Measurements from ENCODE around the gene SAMD8.
"Not testable (repeated sequence)": the region's sequence is repeated elsewhere in the genome, so short reads cannot be mapped to it uniquely, and the experiment has no call there.

Gene SAMD8

GRCh38 chr10:75104842-75105241 is 6.6 kb upstream of the SAMD8 start:
- H3K9me3 ChIP-seq: no peaks in the 10 kb centered on the region
- H3K27me3 ChIP-seq: no peaks in the 10 kb centered on the region
- no peak for TF ChIP-seq CTCF (IDR thresholded peaks at IDR 0.05; ENCODE audit: low read depth, low read length)
- H3K4me3 ChIP-seq (ENCODE audit: low read depth, low read length): no peak overlapping the region
- no peak for DNase-seq
- H3K4me1 ChIP-seq: no peaks in the 10 kb centered on the region
- H3K36me3 ChIP-seq: no peaks in the 10 kb centered on the region

- Histone ChIP-seq H3K36me3 (no peaks in the 10 kb centered on the region), H3K4me1 (no peaks in the 10 kb centered on the region), H3K27me3 (no peaks in the 10 kb centered on the region), H3K9me3 (no peaks in the 10 kb centered on the region), H3K4me3 (ENCODE audit: low read depth, low read length) (no peak overlapping the region)
- TF ChIP-seq CTCF (IDR thresholded peaks at IDR 0.05; ENCODE audit: low read depth, low read length): no peak
- DNase-seq: no peak
Observed at GRCh38 chr10:75105576-75106197, 5.8 kb upstream of the SAMD8 start.

GRCh38 chr10:75106242-75106641 is 5.2 kb upstream of the SAMD8 start:
- H3K9me3 ChIP-seq: no peaks in the 10 kb centered on the region
- H3K27me3 ChIP-seq: no peaks in the 10 kb centered on the region
- no peaks in the 10 kb centered on the region for H3K36me3 ChIP-seq
- DNase-seq: no peak
- TF ChIP-seq CTCF (IDR thresholded peaks at IDR 0.05; ENCODE audit: low read depth, low read length): no peak
- H3K4me3 ChIP-seq (ENCODE audit: low read depth, low read length): no peak overlapping the region
- H3K4me1 ChIP-seq: no peaks in the 10 kb centered on the region

GRCh38 chr10:75106891-75107290 is 4.6 kb upstream of the SAMD8 start:
- not testable (repeated sequence) for DNase-seq; H3K27me3 ChIP-seq; H3K36me3 ChIP-seq; H3K4me1 ChIP-seq; H3K4me3 ChIP-seq (ENCODE audit: low read depth, low read length); H3K9me3 ChIP-seq

- no peak for DNase-seq
- Histone ChIP-seq H3K27me3 (no peaks in the 10 kb centered on the region), H3K36me3 (no peaks in the 10 kb centered on the region), H3K9me3 (no peaks in the 10 kb centered on the region), H3K4me1 (no peaks in the 10 kb centered on the region), H3K4me3 (ENCODE audit: low read depth, low read length) (no peak overlapping the region)
- TF ChIP-seq CTCF (IDR thresholded peaks at IDR 0.05; ENCODE audit: low read depth, low read length): no peak
Observed at GRCh38 chr10:75107756-75108683, 3.4 kb upstream of the SAMD8 start.

GRCh38 chr10:75108684-75109458 is 2.6 kb upstream of the SAMD8 start:
- Histone ChIP-seq H3K27me3 (no peaks in the 10 kb centered on the region), H3K9me3 (no peaks in the 10 kb centered on the region), H3K4me3 (ENCODE audit: low read depth, low read length) (no peak overlapping the region), H3K36me3 (no peaks in the 10 kb centered on the region), H3K4me1 (no peaks in the 10 kb centered on the region)
- TF ChIP-seq CTCF (IDR thresholded peaks at IDR 0.05; ENCODE audit: low read depth, low read length): peak; percentile 68
- peak; percentile 60 for DNase-seq

Data from BE2C (cell line).